ENCODE measurements around the gene DMD.

DNA sequence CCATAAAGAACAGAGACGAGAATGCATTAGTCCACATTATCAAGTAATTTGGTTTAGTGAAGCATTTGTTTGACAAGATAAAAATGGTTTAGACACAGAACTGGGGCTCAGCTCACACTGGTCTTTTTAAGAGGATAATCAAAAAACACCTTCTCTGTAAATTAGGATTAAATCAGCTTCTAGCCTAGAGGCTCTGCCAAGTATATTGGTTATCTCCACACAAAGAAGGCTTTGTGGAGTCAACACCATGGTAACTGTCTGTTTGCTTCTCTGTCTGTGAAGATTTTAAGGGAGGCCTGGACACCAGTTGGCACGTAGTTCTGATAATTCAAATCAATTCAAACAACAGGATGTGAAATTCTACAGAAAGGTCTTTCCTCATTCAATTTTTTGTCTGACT lies 687.0 kb downstream of the DMD start:
- TF ChIP-seq, protein P1, sequence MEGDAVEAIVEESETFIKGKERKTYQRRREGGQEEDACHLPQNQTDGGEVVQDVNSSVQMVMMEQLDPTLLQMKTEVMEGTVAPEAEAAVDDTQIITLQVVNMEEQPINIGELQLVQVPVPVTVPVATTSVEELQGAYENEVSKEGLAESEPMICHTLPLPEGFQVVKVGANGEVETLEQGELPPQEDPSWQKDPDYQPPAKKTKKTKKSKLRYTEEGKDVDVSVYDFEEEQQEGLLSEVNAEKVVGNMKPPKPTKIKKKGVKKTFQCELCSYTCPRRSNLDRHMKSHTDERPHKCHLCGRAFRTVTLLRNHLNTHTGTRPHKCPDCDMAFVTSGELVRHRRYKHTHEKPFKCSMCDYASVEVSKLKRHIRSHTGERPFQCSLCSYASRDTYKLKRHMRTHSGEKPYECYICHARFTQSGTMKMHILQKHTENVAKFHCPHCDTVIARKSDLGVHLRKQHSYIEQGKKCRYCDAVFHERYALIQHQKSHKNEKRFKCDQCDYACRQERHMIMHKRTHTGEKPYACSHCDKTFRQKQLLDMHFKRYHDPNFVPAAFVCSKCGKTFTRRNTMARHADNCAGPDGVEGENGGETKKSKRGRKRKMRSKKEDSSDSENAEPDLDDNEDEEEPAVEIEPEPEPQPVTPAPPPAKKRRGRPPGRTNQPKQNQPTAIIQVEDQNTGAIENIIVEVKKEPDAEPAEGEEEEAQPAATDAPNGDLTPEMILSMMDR (IDR thresholded peaks at IDR 0.05) = no peak
- no peak for TF ChIP-seq POLR2AphosphoS5 (IDR thresholded peaks at IDR 0.05; ENCODE audit: low read depth, low read length)

All from Panc1 (cell line).